GM23248 (cell line): ENCODE data around the gene B4GALT6.

Source experiments
- EZH2 ChIP-seq: fragments of 200-600 bp; sonication (generic); IDR thresholded peaks from 2 replicates; pipeline ENCODE4 v1.6.1; 2018; ENCODE audit warnings: antibody characterized with exemption, mild to moderate bottlenecking; ENCODE audit not compliant: insufficient read depth, poor library complexity, severe bottlenecking
- EZH2phosphoT487 ChIP-seq: fragments of 200-600 bp; sonication (generic); IDR thresholded peaks from 2 replicates; pipeline ENCODE4 v1.6.1; 2018; ENCODE audit warnings: antibody characterized with exemption, moderate library complexity, mild to moderate bottlenecking, low read depth; ENCODE audit not compliant: insufficient read depth

- TF ChIP-seq EZH2 (no peak), EZH2phosphoT487 (no peak)
These were observed 6.8 kb downstream of the B4GALT6 start for GRCh38 chr18:31677592-31677991.
